NCI-H1930 (cell line): ENCODE data around the gene ALDH3A1.

Experiments
- DNase-seq, 2 experiments: peaks; one replicate each; lab custom pipeline; 2025; lab: John Stamatoyannopoulos, UW

Gene ALDH3A1

GRCh38 chr17:19718613-19719354 is 29.3 kb downstream of the ALDH3A1 start:
- DNase-seq: no peak

GRCh38 chr17:19718041-19718612 is 30.0 kb downstream of the ALDH3A1 start:
- no peak for DNase-seq

- DNase-seq: no peak
Observed at GRCh38 chr17:19717411-19717908, 30.6 kb downstream of the ALDH3A1 start.

- DNase-seq: no peak
Observed at GRCh38 chr17:19717031-19717360, 31.1 kb downstream of the ALDH3A1 start.

- DNase-seq: no peak
Observed at GRCh38 chr17:19716108-19717030, 31.7 kb downstream of the ALDH3A1 start, which contains the start of gene SLC47A2. Gene SLC47A2, minus strand, starts transcription at chr17:19716584. Its CDS starts 29 bp downstream, at chr17:19716555.

GRCh38 chr17:19714542-19715411 is 33.3 kb downstream of the ALDH3A1 start:
- DNase-seq: no peak

GRCh38 chr17:19713901-19714361 is 34.2 kb downstream of the ALDH3A1 start:
- DNase-seq: no peak

GRCh38 chr17:19713462-19713861 is 34.6 kb downstream of the ALDH3A1 start:
- no peak for DNase-seq

GRCh38 chr17:19712436-19713004 is 35.6 kb downstream of the ALDH3A1 start:
- DNase-seq: no peak

- DNase-seq: no peak
Observed at GRCh38 chr17:19709841-19710240, 38.3 kb downstream of the ALDH3A1 start.

- no peak for DNase-seq
Observed at GRCh38 chr17:19708431-19709175, 39.5 kb downstream of the ALDH3A1 start.

- no peak for DNase-seq
Observed at GRCh38 chr17:19707728-19708221, 40.3 kb downstream of the ALDH3A1 start.

- DNase-seq: no peak
Observed at GRCh38 chr17:19706791-19707727, 41.0 kb downstream of the ALDH3A1 start.

- no peak for DNase-seq
Observed at GRCh38 chr17:19705771-19706770, 42.0 kb downstream of the ALDH3A1 start.

- DNase-seq: no peak
Observed at GRCh38 chr17:19705201-19705600, 42.9 kb downstream of the ALDH3A1 start.

- no peak for DNase-seq
Observed at GRCh38 chr17:19703828-19704613, 44.1 kb downstream of the ALDH3A1 start.
